ENCODE measurements around the gene CST5. TPM values are rescaled to one million over a fixed set of nuclear protein-coding genes. Genes with fewer than 3 reads are reported as not detected.
"Not testable (repeated sequence)": the region's sequence is repeated elsewhere in the genome, so short reads cannot be mapped to it uniquely, and the experiment has no call there.

Gene CST5
- total RNA-seq, 1 donor: not detected

- TF ChIP-seq, protein P1, sequence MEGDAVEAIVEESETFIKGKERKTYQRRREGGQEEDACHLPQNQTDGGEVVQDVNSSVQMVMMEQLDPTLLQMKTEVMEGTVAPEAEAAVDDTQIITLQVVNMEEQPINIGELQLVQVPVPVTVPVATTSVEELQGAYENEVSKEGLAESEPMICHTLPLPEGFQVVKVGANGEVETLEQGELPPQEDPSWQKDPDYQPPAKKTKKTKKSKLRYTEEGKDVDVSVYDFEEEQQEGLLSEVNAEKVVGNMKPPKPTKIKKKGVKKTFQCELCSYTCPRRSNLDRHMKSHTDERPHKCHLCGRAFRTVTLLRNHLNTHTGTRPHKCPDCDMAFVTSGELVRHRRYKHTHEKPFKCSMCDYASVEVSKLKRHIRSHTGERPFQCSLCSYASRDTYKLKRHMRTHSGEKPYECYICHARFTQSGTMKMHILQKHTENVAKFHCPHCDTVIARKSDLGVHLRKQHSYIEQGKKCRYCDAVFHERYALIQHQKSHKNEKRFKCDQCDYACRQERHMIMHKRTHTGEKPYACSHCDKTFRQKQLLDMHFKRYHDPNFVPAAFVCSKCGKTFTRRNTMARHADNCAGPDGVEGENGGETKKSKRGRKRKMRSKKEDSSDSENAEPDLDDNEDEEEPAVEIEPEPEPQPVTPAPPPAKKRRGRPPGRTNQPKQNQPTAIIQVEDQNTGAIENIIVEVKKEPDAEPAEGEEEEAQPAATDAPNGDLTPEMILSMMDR (IDR thresholded peaks at IDR 0.05; ENCODE audit: insufficient read depth, low read length): no peak
Observed at GRCh38 chr20:23856736-23857135, 22.8 kb downstream of the CST5 start.

GRCh38 chr20:23856226-23856625 is 23.3 kb downstream of the CST5 start:
- TF ChIP-seq, protein P1 (IDR thresholded peaks at IDR 0.05; ENCODE audit: insufficient read depth, low read length): no peak
- H3K4me3 ChIP-seq (ENCODE audit: low read depth, low read length): no peak overlapping the region
- DNase-seq (ENCODE audit: low read depth): no peak

More at GRCh38 chr20:23856736-23857135, 22.8 kb downstream of the CST5 start:
- DNase-seq (ENCODE audit: low read depth): no peak
- H3K4me3 ChIP-seq (ENCODE audit: low read depth, low read length): no peak overlapping the region

DNA sequence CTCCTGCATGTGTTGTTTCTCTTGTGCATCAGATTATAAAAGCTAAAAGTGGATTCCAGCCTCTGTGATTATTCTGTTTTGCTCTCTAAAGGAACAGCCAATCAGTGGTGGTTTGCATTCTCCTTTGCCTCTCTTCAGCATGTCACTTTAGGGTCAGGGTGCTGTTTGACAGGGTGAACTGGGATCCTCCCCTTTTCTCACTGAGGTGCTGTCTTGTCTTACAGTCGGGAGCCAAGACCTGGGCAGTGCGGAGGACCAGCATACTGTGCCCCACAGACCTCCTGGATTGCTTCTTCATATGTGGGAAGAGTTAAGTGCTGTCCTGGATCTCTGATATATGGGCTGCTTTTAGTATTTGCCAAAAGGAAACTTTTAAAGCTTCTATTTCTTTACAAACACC is 37.9 kb downstream of the CST5 start:
- H3K4me3 ChIP-seq (ENCODE audit: low read depth, low read length): no peak overlapping the region
- no peak for DNase-seq (ENCODE audit: low read depth)
- TF ChIP-seq, protein P1 (IDR thresholded peaks at IDR 0.05; ENCODE audit: insufficient read depth, low read length): no peak

- no peak overlapping the region for H3K4me3 ChIP-seq (ENCODE audit: low read depth, low read length)
- no peak for DNase-seq (ENCODE audit: low read depth)
- TF ChIP-seq, protein P1 (IDR thresholded peaks at IDR 0.05; ENCODE audit: insufficient read depth, low read length): no peak
Observed at GRCh38 chr20:23835716-23836115, 43.8 kb downstream of the CST5 start.

DNA sequence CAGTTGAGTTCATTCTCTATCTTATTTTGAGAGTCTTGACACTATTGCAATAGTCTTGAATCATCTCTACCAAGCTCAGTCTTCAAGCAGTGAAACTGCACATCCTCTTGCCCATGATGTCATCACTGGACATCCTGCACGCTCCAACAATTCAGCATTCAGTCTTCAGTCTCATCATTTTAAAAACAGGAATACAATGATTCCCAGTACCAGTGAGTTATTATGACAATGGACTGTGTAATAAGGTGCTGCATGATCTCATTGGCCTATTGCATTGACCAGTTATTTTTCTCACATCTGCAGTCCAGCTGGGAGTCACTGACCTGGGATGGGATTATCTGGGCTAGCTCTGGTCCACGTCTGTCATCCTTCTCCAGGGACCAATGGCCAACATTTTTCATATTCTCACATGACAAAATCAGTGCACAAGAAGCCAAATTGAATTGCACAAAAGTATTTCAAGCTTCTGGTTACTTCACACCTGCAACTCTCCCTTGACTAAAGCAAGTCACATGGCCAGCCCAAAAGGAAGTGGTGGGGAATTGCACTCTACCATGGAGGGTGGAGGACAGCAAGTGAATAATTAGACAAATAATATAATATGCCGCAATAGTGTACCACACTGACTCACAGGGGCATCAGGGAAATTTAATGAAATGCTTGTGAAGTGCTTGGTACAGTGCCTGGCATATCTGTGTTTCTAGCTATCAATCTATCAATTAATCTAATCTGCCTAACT is 46.6 kb downstream of the CST5 start:
- H3K4me3 ChIP-seq (ENCODE audit: low read depth, low read length): no peak overlapping the region
- no peak for DNase-seq (ENCODE audit: low read depth)
- TF ChIP-seq, protein P1 (IDR thresholded peaks at IDR 0.05; ENCODE audit: insufficient read depth, low read length): no peak

GRCh38 chr20:23831961-23832360 is 47.6 kb downstream of the CST5 start:
- not testable (repeated sequence) for DNase-seq (ENCODE audit: low read depth); H3K4me3 ChIP-seq (ENCODE audit: low read depth, low read length)

GRCh38 chr20:23826541-23827021 is 53.0 kb downstream of the CST5 start, which contains the start of gene CST2:
TSS of gene CST2 (minus strand) at chr20:23826729. CDS start at chr20:23826660, 69 bp downstream.
- TF ChIP-seq, protein P1 (IDR thresholded peaks at IDR 0.05; ENCODE audit: insufficient read depth, low read length): no peak
- no peak within 1 kb of the TSS for H3K4me3 ChIP-seq (ENCODE audit: low read depth, low read length)
- DNase-seq (ENCODE audit: low read depth): no peak

Other genes starting within 250 kb of the CST5 start
- 246 and 355 TPM in 2 replicates for gene CST3, start 241.8 kb downstream of the CST5 start, total RNA-seq (ENCODE audit: low replicate concordance)
- not detected in 2 replicates for gene CST4, start 190.7 kb downstream of the CST5 start, total RNA-seq (ENCODE audit: low replicate concordance)
- gene CST1, start 128.8 kb downstream of the CST5 start, total RNA-seq (ENCODE audit: low replicate concordance): 0.63 TPM in 1 of 2 replicates, not detected in the other
- 0.36 TPM in 1 of 2 replicates, not detected in the other for gene CST2, start 53.0 kb downstream of the CST5 start, total RNA-seq (ENCODE audit: low replicate concordance)
- gene GGTLC1, start 109.0 kb upstream of the CST5 start, total RNA-seq (ENCODE audit: low replicate concordance): not detected in 2 replicates

All from fibroblast of the aortic adventitia (primary cell).